Measurements from ENCODE around the gene ANGPTL2.
"Not testable (repeated sequence)": the region's sequence is repeated elsewhere in the genome, so short reads cannot be mapped to it uniquely, and the experiment has no call there.

The ANGPTL2 gene, protein sequence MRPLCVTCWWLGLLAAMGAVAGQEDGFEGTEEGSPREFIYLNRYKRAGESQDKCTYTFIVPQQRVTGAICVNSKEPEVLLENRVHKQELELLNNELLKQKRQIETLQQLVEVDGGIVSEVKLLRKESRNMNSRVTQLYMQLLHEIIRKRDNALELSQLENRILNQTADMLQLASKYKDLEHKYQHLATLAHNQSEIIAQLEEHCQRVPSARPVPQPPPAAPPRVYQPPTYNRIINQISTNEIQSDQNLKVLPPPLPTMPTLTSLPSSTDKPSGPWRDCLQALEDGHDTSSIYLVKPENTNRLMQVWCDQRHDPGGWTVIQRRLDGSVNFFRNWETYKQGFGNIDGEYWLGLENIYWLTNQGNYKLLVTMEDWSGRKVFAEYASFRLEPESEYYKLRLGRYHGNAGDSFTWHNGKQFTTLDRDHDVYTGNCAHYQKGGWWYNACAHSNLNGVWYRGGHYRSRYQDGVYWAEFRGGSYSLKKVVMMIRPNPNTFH

DNA sequence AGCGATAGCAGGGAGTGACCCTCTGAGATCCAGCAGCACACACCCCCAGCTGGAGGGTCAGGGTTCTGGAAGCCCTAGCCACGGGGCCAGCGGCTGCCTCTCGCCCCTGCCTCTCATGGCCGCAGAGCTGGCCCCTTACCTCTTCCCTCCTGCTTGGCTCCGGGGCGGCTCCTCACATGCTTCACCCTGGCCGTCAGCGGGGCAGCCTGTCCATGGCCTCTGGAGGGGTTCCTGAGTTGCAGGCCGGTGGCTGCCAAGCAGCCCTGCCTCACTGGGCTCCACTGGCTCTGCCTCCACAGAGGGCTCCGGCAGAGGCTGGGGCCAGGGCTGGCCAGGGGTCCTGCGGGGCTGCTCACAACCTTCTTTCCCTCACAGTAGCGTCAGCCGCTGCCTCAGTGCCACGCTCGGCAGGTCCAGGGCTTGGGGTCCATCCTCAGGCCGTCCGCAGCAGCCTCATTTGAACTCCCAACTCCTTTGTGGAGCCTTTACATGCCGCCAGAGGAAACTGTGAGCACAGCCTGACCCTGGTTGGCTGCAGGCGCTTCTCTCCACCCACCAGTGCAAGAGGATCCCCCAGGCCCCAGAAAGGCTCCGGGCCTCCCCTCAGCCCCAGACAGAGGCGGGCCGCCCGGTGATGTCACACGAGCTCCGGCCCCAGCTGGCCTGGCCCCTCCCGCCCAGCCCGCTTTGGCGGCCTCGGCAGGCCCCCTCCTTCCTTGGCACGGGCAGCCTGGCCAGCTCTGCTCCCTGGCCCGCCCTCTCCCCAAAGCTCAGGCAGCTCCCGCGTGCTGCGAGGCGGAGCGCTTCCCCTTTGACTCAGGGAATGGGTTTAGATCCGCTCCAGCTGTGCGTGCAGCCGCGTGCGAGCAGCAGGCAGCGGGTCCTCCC is at the start of gene ANGPTL2:
ANGPTL2 (minus strand) TSS at position 460 of the 888 bp plus-strand sequence. CDS start 13,904 bp downstream, outside the sequence.
- peak; percentile 45 to 56 for DNase-seq

DNA sequence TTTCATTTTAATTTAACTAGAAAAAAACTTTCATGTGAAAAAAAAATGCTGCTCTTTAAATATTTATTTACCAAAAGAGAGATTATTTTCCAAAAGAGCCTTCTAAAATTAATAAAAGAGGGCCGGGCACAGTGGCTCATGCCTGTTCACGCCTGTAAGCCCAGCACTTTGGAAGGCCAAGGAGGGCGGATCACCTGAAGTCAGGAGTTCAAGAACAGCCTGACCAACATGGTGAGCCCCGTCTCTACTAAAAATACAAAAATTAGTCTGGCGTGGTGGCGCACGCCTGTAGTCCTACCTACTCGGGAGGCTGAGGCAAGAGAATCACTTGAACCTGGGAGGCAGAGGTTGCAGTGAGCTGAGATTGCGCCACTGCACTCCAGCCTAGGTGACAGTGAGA is 48.9 kb upstream of the ANGPTL2 start:
- DNase-seq, result not testable (repeated sequence)

DNA sequence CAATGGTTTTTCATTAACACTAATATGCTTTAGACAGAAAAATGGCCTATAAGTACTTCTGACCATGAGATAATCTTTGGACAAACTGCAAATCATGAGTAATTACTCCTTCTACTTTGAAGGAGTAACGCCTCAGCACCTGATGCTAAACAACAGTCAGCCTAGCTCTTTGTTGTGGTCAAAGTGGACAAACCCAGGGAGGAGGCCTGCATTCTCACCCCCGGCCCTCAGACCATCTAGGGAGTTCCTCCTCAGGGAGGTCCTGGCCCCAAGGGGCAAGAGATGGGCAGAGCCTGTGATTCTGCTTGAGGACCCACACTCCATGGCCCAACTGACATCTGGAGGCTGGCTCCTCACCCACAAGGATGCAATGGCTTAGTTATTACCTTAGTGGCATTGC is 48.2 kb upstream of the ANGPTL2 start:
- no peak for DNase-seq

DNA sequence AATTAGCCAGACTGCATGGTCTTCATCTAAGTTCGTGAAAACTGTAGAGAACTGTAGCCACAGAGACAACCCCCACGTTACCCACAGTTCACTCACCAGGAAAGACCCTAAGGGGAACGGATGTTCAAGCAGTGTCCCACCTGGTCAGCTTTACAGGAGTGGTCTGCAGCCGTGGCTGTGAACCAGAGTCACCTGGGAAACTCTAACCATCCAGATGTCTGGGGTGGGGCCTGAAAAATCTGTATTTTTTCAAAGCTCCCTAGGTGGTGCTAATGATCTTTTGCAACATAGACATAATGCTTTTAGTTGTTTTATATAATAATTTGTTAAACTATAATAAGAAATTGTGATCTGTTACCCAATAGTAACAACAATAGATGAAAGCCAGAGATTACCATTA is 47.7 kb upstream of the ANGPTL2 start:
- DNase-seq, result no peak

DNA sequence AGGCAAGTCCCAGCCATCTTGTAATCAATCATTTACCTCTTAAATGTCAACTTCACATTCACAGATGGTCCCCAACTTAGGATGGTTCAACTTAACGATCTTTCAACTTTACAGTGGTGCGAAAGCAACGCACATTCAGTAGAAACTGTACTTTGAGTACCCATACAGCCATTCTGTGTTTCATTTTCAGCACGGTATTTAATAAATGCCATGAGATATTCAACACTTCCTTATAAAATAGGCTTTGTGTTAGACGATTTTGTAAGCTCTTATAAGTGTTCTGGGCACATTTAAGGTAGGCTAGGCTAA is 47.1 kb upstream of the ANGPTL2 start:
- DNase-seq, result no peak

DNA sequence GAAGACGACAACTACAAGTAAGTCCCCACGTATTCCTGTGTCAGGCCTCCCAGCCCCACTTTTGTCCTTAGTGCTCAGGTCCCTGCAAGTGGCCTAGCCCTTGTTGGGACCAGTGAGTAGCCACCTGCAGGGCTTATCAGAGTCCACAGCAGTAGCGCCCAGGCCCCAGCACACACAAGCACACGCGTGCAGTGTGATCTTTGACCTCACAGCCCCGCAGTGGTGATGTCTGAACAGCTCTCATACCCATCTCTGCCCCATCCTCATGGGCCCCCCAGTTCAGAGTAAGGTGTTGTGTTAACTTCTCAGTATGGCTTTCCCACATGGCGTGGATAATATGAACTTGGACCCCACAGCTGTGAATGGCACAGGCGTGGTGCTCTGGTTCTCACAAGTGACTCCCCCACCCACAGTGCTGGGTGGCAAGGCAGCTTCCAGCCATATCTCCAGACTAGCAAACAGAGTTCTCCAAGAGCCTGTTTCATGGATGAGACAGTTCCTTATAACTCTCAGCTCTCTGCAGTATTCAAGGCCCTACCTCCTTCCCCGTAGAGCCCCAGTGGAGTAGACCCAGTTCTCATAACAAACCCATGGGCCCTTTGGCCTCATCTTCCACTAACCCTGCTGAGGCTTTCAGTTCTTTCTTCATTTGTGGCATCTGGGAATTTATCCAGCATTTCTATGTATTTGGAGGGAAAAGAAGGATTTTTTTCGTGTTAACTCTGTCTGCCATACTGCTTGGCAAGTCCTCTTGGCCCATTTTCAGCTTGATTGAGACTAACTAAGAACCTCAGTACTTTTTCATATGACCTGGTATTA is 46.5 kb upstream of the ANGPTL2 start:
- no peak for DNase-seq

DNA sequence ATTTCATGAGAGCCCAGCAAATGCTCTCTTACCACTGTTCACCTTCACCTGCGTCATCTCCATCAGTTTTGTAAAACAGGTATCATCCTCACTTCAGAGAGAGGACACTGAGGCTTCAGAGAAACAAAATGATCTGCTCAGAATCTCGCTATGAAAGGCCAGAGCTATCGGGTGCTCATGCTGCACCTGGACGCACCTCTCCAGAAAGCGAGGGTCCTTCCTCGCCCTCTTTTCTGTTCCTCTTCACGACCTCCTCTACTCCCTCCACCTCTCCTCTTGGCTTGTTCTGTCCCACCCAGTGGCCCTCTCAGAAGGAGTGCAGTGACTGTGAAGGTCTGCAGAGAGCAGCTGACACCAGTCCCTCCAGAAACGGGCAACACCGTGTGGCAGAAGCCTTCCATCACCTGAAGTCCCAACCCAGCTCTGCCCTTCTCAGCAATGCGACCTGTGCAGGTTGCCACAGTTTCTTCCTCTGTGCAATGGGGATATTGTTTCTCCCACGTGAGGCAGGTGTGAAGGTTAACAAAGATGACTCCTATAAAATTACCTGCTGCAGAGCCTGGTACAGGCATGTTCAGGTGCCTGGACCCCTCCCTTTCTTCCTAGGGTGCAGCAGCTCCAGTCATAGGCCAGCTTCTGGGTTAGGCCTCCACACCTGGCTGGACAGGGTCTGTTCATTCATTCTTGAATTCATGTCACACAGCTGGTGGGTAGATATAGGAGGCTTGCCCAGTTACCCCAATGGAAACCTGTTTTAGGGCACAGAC is 45.3 kb upstream of the ANGPTL2 start:
- DNase-seq, result no peak

DNA sequence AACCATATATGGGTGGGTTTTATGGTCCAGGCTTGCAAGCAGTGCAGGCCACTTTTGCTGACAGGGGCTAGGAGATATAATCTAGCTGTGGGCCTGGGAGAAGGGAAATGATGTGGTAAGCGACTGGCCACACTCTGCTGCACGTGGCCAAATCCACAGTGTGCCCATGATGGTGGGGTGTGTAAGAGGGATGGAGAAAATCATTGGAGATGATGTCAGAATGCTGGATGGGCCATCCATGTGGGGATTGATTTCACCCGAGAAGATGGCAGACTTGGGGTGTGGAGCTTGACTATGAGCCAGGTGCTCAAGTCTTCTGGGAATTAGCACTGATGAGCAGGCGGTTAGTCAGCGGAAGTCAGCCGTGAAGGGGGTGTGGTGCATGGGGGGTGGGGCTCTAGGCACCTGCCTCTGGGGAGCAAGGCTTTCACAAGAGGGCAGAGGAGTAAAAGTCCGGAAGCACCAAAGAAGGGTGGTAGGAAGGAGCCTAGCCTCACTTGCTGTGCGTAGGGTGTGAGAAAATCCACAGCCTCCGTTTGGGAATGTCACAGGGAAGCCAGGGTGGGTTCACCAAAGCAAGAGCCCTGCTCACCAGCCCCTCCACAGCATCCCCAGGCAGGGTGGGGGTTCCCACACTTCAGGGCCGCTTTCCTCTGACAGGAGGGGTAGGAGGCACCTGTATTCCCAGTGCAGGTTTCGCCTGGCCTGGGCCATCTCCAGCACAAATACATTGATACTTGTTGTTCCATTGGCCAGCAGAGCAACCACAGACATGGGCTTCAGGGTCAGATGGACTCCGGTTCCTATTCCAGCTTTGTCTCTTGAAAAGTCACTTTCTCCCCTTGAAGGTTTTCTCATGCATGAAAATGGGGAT is 44.5 kb upstream of the ANGPTL2 start:
- DNase-seq, result no peak

DNA sequence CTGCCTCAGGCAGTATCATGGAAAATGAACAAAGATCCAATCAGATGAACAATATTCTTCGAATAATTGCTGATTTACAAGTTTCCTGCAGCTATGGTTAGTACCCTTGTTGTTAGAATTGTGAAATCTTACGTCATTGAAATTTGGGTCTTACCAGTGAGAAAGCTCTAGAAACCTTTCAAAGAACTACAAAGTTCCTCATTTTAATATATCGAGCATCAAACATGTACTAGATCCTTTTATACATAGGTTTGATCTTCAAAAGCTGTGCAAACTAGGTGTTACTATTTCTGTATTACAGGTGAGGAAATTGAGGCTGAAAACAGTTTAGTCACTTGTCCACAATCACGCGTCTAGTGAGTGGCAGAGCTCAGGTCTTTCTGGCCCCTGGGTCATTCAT is 43.7 kb upstream of the ANGPTL2 start:
- DNase-seq, result peak in 1 of 2 experiments; percentile 3

DNA sequence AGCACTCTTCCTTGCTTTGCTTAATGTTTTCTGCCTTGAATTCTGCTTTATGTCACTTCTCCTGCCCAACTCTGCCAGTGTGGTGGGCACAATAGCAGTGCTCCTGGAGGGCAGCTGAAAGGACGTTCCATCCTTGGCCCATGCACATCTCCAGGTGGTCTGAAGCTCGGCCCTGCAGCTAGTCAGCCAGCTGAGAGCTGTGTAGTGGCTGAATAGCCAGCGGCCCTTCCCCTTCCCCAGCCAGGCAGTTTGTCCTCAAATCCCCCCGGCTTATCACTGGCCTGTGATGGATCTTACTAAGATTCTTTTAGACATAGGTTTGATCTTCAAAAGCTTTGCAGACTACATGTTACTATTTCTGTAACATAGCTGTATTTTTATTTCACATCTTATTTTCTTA is 42.7 kb upstream of the ANGPTL2 start:
- DNase-seq, result no peak

DNA sequence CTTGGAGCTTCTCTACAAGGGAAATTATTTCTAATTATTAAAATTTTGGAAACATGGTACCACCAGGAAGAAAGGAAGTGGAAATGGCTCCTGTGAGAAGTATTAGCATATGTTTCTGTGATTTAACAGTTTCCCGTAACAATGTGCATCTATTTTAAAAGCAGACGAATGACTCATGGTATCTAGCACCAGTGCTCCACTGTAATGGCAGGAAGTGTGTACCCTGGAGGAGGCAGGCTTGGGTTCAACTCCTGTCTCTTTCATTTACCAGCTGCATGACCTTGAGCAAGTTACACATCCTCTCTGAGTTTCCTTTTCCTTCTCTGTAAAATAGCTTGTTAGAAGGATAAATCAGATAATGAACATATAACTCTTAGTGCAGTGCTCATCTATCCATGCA is 41.0 kb upstream of the ANGPTL2 start:
- DNase-seq, result peak; percentile 97

DNA sequence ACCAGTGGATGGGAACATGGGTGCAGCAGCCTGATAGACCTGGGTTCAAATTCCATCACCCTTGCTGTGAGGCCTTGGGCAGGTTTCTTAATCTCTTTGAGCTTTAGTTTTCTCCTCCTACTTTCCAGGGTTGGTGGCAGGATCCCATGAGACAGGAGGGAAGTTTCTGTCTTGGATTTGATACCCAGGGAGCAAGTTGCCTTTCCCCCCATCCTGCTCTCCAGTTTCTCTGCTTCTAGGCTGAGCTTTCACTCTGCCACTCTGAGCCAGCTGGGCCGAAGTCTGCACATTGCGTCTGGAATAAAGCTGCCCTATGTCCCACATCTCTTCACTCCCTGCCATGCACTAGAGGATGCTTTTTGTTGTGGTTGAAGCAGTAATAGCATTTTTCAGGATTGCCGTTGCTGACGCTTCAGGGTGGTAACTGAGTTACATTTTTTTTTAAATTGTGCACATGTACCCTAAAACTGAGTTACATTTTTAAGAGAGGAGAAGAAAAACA is 40.5 kb upstream of the ANGPTL2 start:
- DNase-seq, result no peak

DNA sequence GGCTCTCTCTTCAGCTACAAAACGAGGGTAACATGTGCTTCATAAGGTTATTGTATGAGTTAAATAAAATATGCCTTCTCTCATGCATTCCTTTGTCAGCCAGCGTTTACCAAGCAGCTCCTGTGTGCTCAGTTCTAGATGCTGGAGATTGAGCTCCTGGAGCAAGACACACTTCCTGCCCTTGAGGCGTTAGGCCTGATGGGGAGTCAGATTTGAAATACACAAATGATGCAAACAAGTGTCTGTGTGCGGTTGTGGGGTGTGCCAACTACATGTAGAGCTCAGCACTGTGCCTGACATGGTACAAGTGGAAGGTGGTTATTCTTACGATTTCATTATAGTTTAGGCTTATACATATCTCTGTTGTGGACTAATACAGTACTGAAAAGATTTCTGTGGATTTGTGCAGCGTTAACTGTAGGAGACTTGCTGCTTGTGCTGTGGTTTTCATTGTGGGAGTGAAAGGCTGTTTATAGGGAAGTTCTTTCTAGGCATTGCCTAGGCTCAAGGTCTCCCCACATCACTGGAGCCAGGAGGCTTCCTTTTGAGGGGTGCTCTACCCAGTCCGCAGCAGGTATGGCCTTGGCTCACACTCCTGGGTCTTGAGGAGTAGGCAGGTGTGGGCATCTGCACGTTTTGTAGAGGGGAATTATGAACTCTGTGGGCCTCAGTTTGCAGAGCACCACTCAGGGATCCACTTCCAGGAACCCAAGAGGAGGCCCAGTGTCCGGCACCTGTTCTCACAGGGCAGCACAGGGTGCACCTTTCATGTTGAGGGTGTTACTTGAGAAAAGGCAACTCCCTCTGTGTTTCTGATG is 39.8 kb upstream of the ANGPTL2 start:
- peak; percentile 81 to 83 for DNase-seq

DNA sequence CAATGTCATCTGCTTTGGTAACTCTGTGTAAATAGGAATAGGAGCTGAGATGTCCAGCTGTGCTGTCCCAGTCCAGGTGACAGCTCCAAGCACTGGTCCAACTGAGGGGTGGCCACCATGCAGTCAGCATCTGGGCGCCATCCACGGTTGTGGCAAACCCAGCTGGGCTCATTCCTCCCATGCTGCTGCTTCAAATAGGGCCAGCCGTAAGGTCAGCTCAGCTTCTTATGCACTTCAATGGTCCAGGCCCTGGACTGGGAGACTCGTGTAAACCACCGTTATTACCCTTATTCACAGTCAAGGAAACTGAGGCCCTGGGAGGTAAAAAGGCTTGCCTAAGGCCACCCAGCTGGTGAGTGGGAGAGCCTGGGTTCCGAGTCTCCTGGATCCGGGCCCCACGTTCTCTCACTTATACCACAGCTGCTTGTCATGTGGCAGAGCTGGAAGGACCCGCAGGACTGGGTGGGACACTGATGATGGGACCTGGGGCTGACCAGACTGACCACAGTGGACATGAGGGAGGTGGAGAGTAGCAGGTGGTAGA is 38.7 kb upstream of the ANGPTL2 start:
- DNase-seq, result no peak

DNA sequence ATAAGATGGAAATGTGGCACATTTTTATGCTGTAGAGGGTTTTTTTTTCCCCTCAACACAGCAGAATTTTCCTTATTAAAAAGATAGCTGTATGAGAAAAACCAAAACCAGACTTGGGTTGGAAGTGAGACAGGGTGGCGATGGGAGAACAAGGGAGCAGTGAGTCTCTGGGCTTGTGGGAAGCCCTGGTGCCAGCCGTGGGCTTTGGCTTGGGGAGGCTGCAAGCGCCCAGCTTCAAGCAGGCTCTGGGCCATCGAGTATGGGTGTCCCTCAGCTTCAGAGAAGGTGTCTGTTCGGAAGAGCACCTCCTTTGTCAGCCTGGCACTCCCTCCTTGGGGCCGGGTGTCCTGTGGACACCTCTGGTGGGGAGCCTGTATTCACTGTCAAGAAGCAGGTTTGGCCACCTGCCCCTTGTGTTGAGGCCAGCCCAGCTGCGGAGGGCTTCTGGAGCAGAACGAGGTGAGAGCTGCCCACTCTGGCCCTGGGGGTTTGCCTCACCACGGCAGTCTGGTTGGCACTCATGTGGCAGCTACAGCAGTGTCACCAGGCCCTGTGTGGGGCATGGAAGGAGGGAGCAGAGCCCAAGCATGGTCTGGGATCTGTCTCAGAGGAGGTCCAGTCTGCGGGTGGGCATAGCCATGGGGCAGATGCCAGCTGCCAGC is 37.6 kb upstream of the ANGPTL2 start:
- no peak for DNase-seq

DNA sequence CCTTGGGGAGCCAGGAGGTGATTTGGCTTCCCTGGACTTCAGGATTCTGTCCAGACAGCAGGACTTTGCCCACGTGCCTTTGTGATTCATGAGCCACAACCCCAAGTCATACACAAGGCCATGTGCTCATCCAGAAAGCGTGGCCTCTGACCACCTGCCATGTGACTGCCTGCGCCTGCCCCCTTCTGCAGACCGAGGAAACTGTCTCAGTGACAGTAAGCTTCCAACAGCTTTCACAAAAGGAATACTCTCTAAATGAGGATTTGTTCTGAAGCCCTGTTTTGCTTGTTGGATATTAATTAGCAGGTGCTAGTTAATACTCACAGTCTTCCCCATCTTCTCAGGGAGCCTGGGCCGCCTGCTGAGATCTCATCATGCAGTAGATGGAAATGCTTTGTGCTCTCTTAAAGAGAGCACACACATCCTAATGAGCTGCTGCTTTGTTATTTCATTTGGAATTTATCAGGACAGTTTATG is 36.9 kb upstream of the ANGPTL2 start:
- no peak for DNase-seq

DNA sequence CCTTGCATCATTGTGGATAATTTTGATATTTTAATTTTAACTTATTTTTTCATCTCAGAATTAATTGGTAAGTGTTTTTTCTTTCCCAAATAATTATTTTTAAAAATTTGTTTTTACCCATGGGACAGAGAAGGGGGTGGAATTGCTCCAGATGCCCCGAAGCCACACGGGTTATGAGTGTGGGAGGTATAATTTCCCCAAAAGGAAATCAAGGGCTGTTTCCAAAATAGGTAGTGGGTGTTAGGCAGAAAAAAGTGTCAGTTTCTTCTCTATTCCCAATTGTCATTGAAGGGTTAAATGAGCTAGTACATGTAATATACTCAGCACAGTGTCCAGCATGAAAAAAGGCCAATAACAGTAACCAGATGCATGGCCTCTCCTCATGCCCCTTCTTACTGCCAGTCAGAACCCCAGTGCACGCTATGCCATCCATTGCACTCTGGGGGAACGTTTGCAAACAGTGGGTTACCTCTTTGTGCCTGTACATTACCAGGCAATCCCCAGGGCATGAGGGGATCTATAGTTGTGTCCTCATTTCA is 36.4 kb upstream of the ANGPTL2 start:
- DNase-seq, result no peak

DNA sequence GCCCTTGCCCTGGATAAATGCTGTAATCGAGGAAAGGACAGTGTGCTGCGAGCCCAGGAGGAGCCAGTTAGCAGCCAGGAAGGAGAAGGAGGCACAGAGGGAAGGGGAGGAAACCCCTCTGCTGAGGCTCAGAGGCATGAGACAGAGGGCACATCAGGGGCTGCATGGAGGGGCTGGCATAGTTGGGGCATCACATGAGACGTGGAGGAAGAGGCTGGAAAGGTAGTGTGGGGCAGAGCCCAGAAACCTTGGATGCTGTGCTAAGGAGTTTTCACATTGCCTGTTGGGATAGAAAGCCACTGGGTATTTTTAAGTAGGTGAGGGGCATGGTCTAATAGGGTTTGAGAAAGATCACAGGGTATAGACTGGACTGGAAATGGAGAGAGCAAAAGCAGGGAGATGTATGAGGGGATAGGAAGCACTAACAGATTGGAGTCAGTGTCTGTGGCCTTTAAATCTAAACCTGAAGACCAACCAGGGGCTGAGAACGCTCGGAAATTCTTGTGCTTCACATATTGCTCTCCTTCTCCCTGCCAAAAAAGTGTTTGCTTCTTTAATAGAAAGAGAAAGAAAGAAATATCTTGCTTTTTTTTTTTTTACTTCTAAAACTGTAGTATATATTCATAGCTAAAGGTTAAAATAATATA is 33.0 kb upstream of the ANGPTL2 start:
- DNase-seq, result no peak
